Cerebellar cortex (tissue), 1 donor: Measurements from ENCODE around the gene MYO15A.

Experiments
- DNase-seq: peaks from one replicate; pipeline ENCODE4 v3.0.0-alpha.2; 2015; ENCODE audit warnings: low spot score

The MYO15A gene

DNA sequence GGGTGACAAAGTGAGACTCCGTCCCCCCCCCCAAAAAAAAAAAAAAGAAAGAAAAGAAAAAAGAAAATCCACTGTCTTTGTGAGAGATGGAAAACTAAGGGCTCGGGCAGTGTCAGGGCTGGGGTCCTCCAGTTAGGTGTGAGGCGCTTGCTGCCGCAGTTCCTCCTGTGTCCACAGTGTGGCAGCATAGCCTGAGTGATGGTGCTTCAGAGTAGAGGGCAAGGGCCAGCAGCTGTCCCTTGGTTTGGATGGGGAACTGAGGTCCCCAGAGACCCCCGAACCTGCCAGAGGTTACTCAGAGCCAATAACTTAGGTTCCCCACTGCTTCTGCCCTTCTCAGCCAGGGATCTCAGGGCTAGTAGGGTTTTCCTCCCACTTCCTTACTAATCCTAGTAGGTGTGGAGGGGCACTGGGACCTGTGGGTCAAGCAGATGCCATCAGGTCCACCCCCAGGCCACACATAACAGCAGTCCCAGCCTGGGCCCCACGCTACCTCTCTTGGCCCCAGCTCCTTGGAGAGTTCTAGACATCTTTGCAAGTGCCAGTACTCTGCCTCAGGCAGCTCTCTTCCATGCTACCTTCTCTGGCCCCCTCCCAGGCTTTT, 109.0 kb downstream of the MYO15A start:
- DNase-seq, result peak; percentile 75

DNA sequence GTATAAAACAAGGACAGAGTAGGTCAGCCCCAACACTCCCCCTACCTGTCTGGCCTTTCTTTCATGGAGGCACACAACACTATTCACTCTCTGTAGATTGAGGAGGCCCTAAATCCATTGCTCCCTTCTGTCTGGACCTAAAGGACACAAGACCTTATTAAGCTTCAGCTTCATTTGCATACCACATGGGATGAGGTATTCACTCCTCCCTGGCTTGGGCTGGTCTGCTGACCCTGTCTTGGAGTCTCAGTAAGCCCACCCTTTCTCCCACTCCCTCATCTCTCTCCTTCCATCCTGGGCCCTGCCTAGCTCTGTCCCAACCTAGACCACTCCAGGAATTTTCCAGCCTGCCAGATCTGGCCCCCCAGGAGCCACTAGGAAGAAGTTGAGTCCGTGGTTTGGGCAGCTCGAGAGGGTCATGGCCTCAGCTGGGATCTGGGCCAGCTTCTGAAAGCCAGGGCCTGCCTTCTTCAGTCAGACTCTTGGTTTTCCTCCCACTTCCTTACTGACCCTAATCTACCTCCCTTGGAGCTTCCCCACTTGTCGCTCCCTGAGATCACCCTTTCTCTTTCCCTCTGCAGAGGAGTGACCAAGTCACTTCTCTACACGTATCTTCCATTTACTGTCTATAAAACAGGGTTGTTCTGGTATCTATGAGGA, 110.3 kb downstream of the MYO15A start:
- peak; percentile 27 for DNase-seq

DNA sequence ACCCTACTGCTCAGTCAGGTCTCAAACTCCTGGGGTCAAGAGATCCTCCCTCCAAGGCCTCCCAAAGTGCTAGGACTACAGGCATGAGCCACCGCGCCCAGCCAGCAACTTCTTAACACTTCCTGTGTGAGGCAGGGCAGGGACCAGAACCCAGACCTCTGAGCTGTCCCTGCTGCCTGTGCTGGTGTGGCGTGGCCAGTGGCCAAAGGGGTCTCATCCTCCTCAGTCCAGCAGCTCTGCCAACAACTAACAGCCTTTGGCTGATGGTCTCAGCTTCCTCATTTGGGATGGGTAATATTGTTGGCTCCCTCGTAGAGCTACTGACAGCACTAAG, 115.5 kb downstream of the MYO15A start:
- no peak for DNase-seq

DNA sequence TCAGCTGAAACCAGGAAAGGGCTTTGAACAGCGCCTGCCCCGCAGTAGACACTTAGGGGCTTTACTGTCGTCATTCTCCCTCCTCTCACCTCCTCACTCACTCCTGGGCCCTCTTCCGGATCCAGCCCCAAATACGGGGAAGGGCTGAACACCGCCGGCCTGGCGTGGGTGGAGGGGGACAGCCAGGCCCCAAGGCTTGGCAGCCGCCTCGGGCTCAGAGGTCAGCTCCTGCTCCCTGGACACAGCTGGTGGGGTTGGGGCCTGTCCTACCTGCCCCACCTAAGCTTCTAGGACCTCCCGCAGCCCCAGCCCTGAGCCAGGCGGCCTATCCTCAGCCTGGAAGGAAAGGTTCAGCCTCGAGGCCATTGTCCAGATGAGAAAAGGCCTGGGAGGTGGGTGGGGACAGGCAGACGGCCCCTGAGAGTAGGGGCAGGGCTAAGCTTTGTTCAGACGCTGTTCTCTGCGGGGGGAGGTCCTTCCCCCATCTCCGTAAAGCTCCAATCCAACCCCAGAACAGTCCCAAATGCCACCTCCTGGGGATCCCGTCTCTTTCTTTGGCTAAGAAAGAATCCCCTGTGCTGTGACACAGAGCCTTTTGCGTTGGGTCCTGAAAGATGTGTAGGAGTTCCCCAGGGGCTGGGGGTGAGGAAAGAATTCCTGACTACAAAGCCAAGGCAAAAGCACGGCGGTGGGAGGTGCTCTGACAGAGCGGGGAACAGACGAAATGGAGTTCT, 116.0 kb downstream of the MYO15A start:
- peak; percentile 66 for DNase-seq

DNA sequence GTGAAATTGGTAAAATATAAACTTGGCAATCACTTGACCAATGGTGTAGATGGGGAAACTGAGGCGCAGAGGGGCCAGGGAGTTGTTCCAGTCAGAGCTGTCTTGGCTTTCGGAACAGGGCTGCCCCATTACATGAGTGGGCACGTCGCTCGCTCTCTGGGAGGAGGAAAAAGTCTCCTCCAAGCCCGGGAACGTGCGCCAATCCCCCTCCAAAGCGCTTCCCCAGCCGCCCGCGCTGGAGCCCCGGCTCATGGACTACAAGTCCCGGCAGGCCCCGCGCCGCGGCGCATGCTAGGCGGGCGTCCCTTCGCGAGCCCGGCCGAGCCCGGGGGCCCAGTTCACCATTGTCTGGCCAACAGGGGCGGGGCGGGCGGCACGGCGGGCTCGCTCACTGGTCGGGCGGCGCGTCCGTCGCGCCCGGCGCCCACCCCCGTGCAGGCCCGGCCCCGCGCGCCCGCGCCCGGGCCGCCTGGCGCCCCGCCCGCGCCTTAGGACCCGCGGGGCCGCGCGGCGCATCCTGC, 116.6 kb downstream of the MYO15A start, which contains the start of gene LLGL1:
Gene LLGL1, plus strand, starts transcription at position 515 of the 521 bp plus-strand sequence. CDS start 48 bp downstream, outside the sequence.
- peak; percentile 93 for DNase-seq

DNA sequence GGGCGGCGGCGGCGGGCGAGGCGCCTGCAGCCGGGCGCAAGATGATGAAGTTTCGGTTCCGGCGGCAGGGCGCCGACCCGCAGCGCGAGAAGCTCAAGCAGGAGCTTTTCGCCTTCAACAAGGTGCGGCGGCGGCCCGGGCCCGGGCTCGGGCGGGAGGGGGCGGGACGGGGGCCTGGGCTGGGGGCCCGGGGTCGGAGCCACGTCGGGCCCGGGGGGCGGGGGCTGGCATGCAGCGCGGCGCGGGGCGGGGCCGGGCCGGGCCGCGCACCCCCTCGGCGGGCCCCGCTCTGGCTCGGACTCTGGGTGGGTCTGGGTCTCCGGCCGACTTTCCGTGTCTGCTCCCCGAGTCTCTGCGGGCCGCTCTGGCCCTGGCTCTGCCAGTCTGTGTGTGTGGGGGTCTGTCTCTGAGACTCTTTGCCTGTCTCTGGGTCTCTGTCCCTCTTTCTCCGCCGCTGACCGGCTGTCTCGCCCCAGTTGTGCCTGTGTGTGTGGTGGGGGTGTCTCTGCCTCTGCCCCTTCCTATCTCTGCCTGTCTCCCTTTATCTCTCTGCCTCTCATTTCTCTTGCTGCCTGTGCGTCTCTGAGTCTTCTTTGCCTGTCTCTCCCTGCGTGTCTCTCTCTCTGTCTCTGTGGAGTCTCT, 117.2 kb downstream of the MYO15A start:
- DNase-seq, result no peak

DNA sequence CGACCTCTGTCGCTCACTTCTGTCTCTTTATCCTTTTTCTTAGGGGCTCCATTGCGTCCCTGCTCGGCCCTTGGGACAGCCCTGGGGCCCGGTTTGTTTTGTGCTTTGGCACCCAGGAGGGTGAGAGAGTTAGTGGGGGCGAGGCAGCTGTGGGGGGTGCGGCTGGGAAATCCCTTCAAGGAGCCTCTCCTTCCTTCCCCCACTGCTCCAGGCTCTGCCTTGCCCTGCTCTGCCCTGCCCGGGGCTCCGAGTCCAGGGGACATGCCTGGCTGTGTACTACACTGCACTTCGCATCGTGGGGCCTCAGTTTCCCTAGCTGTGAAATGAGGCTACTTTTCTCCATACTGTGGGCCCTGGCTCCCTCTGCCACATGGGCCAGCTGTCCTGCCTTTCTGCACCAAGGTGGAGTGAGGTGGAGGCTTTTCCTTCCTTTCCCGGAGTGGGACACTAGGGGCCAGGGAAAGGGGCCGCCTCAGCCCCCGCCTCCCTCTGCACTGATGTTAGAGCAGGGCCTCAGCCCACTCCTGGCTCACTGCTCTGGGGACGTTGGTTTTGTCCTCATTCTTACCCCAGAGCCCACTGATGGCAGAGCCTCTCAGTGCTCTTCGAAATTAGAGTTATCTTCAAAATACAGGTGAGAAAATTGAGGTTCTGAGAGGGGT, 117.9 kb downstream of the MYO15A start:
- DNase-seq, result no peak

DNA sequence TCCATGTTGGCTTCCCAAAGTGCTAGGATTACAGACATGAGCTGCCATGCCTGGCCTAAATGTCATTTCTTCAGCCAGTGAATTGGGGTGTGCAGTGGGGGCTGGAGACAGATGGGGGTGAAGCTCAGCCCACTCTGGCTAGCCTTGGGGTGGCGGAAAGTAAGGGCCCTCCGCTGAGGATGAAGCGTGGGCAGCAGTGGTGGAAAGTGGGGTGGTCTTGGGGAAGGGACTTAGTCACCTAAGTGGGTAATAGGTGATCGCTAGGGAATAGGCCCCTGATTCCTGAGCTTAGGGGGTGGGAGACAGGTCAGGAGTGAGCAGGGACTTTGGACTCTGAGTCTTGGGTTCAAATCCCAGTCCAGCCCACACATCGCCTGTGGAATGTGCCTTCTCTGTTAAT, 119.1 kb downstream of the MYO15A start:
- no peak for DNase-seq

DNA sequence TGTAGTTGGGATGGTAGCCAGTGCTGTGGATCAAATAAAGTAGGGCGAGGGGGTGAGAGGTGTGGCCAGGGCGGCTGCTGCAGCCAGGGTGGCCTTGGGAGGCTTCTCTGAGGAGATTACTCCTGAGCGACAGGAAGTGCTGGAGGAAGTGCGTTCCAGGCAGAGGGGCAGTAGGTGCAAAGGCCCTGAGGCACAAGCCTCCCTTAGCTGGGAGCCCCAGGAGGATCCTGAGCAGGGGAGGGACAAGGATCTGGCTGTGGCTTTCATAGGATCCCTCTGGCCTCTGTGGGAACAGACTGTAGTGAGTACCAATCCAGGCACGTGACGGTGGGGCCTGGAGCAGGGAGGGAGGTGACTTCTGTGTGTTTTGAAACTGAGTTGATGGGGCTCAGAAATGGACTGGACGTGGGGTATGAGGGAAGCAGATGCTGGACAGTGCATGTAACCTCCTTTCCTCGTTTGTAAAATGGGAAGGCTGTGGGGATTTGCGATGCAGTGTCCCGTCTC, 119.7 kb downstream of the MYO15A start:
- no peak for DNase-seq

DNA sequence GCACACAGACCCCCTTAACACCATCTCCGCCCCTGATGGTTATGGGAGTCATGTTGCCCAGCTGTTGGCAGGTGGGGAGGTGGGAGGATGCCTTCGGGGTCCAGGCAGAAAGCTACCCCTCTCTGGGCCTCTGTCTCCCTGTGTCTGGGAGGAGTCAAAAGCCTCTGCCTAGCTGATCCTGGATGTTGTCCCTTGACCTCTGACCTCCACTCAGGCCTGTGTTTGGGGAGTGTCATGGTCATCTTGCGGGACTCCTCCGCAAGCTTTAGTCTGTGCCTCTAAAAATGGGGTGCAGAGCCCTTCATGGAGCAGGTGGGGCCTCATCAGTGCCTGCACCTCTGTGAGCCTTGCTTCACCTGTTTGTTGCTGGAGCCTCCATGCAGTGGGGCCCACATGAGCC, 120.7 kb downstream of the MYO15A start:
- DNase-seq, result no peak
